Brain pericyte (primary cell): Measurements from ENCODE around the gene KRTAP5-7.

Source experiments
- DNase-seq: peaks from one replicate; pipeline ENCODE4 v3.0.0-alpha.2; 2012; ENCODE audit warnings: low read depth, low spot score

Gene KRTAP5-7

DNA sequence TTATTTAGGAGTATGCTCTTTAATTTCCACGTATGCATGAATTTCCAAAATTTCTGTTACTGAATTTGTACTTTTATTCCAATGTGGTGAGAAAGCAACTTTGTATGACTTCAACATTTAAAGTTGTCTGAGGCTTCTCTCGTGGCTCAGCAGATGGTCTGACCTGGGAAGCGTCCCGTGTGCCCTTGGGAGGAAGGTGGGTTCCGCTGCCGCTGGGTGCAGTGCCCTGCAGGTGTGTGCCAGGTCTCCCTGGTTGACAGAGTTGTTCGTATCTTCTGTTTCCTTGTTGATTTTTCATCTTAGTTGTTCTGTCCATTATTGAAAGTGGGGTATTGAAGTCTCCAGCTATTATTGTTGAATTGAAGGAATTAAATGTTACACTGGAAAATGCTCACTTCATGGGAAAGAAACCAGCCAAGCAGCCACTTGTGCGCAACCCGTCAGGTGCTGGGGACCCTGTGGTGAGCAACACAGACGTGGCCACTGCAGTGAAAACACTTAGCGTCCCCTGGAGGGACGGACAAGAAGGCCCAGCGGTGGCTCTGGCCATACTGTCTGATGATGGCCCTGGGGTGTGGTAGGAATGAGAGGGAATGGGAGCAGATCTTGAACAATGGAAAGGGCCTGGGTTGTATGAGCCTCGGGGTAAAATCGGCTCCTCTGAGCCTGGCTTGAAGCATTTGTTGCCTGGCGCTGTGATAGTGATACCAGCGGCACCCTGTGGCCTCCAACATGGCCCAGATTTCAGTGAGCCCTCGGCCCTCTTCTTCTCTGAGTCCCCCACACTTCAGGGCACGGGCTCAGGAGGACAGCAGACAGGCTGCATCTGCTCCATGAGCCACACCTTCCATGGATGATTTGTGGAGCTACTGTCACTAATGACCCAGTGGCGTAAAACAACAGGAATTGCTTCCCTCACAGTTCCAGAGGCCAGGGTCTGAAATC is 31.5 kb upstream of the KRTAP5-7 start:
- no peak for DNase-seq

GRCh38 chr11:71496421-71496820 is 30.6 kb upstream of the KRTAP5-7 start:
- DNase-seq = no peak

GRCh38 chr11:71498091-71498490 is 29.0 kb upstream of the KRTAP5-7 start:
- DNase-seq = no peak

- no peak for DNase-seq
Observed at GRCh38 chr11:71499125-71499524, 27.9 kb upstream of the KRTAP5-7 start.

DNA sequence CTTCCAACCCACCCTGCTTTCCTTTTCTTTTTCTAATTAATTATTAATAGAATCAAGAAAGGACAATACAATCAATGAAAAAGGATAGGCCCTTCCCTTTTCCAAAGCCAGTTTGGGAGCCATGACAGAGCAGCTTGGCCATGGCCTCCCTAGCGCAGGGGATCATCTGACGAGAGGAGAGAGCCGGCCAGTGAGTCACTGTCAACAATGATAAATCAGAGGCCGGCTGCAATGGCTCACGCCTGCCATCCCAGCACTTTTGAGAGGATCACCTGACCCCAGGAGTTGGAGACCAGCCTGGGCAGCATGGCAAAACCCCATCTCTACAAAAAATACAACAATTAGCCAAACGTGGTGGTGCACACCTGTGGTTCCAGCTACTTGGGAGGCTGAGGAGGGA is 27.5 kb upstream of the KRTAP5-7 start:
- DNase-seq = no peak

GRCh38 chr11:71500601-71501021 is 26.5 kb upstream of the KRTAP5-7 start:
- DNase-seq = no peak

- no peak for DNase-seq
Observed at GRCh38 chr11:71501071-71501985, 25.7 kb upstream of the KRTAP5-7 start.

GRCh38 chr11:71502026-71502425 is 25.0 kb upstream of the KRTAP5-7 start:
- no peak for DNase-seq

DNA sequence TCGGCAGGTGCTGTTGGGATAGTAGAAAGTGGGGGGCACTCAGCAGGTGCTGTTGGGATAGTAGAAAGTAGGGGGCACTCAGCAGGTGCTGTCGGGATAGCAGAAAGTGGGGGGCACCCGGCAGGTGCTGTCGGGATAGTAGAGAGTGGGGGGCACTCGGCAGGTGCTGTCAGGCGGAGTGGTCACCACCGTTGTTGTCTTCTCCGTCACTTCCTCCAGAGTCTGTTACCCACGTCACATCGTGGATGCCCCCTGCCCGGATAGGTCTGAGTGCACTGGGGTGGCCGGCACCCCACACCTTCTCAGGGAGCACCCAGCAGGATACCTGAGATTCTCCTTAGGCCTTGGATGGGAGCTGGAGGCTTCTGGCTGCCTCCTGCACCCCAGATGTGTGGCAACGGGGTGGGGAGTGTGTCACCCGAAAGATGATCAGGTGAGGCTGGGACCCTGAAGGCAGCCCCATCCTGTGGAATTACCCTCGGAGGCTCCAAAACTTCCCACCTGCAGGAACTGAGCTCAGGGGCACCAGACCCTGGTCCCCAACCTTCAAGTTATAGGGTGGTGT is 24.1 kb upstream of the KRTAP5-7 start:
- DNase-seq = no peak

DNA sequence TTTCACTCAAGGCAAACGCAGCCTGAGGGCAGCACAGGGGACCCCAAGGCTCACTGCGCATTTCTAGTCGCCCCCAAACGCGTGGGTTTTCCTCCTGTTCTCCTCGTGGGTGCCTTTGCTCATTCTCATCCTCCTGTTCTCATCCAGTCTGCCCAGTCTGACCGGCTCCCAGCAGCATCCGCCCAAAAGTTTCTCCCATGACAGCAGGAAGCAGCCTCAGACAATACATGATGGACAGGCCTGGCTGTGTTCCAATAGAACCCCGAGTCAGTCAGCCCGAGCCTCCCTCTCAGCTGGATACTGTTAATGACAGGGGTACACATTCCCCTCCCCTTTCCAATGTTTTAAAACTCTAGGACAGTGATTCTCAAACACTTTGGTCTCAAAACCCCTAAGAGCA is 22.5 kb upstream of the KRTAP5-7 start:
- no peak for DNase-seq

- no peak for DNase-seq
Observed at GRCh38 chr11:71505001-71505400, 22.1 kb upstream of the KRTAP5-7 start.

- DNase-seq = no peak
Observed at GRCh38 chr11:71505781-71506180, 21.3 kb upstream of the KRTAP5-7 start.

- DNase-seq = no peak
Observed at GRCh38 chr11:71507102-71507501, 20.0 kb upstream of the KRTAP5-7 start.

DNA sequence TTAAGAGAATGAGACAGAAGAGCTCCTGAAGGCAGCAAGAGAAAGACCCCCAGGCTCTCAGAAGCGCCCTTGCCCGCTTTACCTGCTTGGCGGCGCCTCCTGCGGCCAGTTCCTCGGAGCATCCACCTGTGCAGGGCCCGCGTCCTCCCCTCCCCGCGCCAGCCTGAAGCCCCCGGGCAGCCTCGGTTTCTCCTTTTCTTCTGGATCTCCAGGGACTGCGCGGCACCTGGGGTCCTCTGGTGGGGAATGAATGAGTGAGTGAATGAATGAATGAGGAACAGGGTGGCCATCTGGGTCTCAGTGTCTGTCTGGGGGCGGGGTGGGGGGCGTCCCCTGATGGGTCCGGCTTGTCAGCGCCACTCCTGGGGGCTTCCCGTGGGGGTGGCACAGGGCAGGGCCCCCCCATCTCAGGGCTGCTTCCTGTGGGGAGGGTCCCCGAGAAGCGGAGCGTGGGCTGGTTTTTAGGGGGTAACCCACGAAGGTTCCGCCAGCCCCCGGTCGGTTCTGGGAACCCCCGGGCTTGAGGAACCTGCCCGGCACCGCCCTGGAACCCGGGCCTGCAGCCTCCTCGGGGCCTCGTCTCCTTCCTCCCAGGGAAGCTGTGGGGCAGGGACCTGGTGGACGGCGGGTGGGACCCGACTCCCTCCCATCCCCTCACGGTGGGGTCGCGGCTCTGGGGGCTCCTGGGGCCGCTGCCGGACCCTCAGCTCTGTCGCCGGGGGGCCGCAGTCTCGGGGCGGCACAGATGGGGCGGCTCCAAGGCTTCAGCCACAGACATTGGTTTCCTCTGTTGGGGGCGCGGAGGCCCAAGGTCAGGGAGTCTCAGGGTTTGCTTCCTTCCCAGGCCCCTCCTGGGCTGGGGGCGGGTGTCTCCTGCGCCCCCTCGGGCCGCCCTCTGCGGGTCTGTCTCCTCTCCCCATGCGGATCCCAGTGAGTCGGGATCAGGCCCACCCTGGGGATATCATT is 8.3 kb upstream of the KRTAP5-7 start:
- DNase-seq = no peak

DNA sequence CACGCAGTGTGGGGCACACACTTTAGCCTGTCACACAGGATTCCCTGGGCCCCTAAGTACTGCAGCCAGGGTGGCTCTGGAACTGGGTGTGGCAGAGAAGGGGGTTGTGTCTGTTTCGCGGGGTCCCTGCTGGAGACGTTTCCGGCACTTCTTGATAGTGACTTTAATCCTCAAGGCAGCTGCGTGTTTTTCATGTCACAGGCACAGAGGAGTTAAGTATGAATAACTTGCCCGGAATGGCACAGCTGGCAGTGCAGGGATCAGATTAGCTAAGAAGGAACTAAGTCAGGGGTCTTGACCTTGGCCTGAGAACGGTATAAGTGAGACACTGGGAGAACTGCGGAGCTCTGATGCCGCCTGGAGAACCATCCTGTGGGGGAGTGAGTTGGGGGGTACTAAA is 7.5 kb upstream of the KRTAP5-7 start:
- no peak for DNase-seq

- DNase-seq = no peak
Observed at GRCh38 chr11:71525188-71525937, 1.7 kb upstream of the KRTAP5-7 start.

DNA sequence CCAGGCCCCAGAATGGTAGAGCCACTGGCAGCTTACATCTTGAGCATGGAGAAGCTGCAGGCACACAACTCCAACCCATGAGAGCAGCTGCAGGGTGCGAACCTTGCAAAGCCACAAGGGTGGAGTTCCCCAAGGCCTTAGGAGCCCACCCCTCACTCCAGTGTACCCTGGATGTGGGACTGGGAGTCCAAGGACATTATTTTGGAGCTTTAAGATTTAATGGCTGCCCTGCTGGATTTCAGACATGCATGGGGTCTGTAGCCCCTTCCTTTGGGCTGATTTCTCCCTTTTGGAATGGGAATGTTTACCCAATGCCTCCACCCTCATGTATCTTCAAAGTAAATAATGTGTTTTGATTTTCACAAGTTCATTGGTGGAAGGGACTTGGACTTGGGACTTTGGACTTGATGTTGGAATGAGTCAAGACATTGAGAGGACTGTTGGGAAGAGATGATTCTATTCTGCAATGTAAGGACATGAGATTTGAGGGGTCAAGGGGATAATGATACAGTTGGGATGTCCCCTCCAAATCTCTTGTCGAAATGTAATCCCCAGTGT is 1.1 kb upstream of the KRTAP5-7 start:
- DNase-seq = no peak

GRCh38 chr11:71527576-71528210 is 626 bp downstream of the KRTAP5-7 start:
- DNase-seq = no peak

- DNase-seq = no peak
Observed at GRCh38 chr11:71530602-71531001, 3.5 kb downstream of the KRTAP5-7 start.
